ENCODE data around the gene SCFD2.

Gene SCFD2

GRCh38 chr4:53120778-53121177, 245.1 kb downstream of the SCFD2 start:
- H3K27ac ChIP-seq (ENCODE audit: low read length) = no peak overlapping the region
- H3K4me3 ChIP-seq (ENCODE audit: low read length) = no peak overlapping the region
- no peak overlapping the region for H2AFZ ChIP-seq (ENCODE audit: low read depth, low read length)

DNA sequence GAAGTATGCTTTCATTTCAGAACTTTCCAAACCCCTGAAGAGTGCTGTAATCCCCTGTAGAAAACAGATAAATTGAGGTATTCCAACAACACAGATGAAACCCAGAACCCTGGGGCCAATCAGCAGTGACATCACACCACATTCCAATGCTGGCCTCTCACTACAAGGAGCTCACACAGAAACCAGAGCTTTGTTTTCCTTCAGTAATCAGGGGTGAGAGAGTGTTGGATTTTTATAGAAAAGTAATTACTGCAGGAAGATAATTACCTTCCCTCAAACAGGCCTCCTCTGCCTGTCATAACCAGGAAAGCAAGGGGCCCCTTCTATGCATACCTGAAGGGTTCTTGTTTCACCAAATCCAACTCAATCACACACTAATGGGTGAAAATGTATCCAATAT, 246.2 kb downstream of the SCFD2 start:
- TF ChIP-seq, protein P1, sequence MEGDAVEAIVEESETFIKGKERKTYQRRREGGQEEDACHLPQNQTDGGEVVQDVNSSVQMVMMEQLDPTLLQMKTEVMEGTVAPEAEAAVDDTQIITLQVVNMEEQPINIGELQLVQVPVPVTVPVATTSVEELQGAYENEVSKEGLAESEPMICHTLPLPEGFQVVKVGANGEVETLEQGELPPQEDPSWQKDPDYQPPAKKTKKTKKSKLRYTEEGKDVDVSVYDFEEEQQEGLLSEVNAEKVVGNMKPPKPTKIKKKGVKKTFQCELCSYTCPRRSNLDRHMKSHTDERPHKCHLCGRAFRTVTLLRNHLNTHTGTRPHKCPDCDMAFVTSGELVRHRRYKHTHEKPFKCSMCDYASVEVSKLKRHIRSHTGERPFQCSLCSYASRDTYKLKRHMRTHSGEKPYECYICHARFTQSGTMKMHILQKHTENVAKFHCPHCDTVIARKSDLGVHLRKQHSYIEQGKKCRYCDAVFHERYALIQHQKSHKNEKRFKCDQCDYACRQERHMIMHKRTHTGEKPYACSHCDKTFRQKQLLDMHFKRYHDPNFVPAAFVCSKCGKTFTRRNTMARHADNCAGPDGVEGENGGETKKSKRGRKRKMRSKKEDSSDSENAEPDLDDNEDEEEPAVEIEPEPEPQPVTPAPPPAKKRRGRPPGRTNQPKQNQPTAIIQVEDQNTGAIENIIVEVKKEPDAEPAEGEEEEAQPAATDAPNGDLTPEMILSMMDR (IDR thresholded peaks at IDR 0.05; ENCODE audit: low read depth, low read length) = no peak
- TF ChIP-seq EZH2phosphoT487 (IDR thresholded peaks at IDR 0.05; ENCODE audit: low read depth) = no peak
- Histone ChIP-seq H4K20me1 (ENCODE audit: insufficient read depth, low read length) (no peaks in the 10 kb centered on the region), H3K27me3 (ENCODE audit: low read depth, low read length) (no peaks in the 10 kb centered on the region), H3K9ac (ENCODE audit: low read length) (no peak overlapping the region), H3K27ac (ENCODE audit: low read length) (no peak overlapping the region), H3K79me2 (ENCODE audit: low read length) (no peaks in the 10 kb centered on the region), H3K9me3 (ENCODE audit: insufficient read depth, low read length) (no peaks in the 10 kb centered on the region), H2AFZ (ENCODE audit: low read depth, low read length) (no peak overlapping the region), H3K4me2 (ENCODE audit: low read length) (no peak overlapping the region), H3K4me3 (ENCODE audit: low read length) (no peak overlapping the region), H3K36me3 (replicated peaks; ENCODE audit: low read depth, low read length) (peaks cover 3% of the 10 kb centered on the region), H3K4me1 (ENCODE audit: low read length) (no peaks in the 10 kb centered on the region)

More at GRCh38 chr4:53120778-53121177, 245.1 kb downstream of the SCFD2 start:
- Histone ChIP-seq H3K36me3 (replicated peaks; ENCODE audit: low read depth, low read length) (no peaks in the 10 kb centered on the region), H3K9ac (ENCODE audit: low read length) (no peak overlapping the region), H4K20me1 (ENCODE audit: insufficient read depth, low read length) (no peaks in the 10 kb centered on the region), H3K9me3 (ENCODE audit: insufficient read depth, low read length) (no peaks in the 10 kb centered on the region), H3K4me1 (ENCODE audit: low read length) (no peaks in the 10 kb centered on the region), H3K27me3 (ENCODE audit: low read depth, low read length) (no peaks in the 10 kb centered on the region), H3K4me2 (ENCODE audit: low read length) (no peak overlapping the region), H3K79me2 (ENCODE audit: low read length) (no peaks in the 10 kb centered on the region)
- TF ChIP-seq, protein P1 (IDR thresholded peaks at IDR 0.05; ENCODE audit: low read depth, low read length) = no peak
- TF ChIP-seq EZH2phosphoT487 (IDR thresholded peaks at IDR 0.05; ENCODE audit: low read depth) = no peak

- H3K79me2 ChIP-seq (ENCODE audit: low read length) = no peaks in the 10 kb centered on the region
- H3K27ac ChIP-seq (ENCODE audit: low read length) = no peak overlapping the region
- H2AFZ ChIP-seq (ENCODE audit: low read depth, low read length) = no peak overlapping the region
- H3K36me3 ChIP-seq (replicated peaks; ENCODE audit: low read depth, low read length) = peaks cover 3% of the 10 kb centered on the region
- no peaks in the 10 kb centered on the region for H3K27me3 ChIP-seq (ENCODE audit: low read depth, low read length)
- H3K9me3 ChIP-seq (ENCODE audit: insufficient read depth, low read length) = no peaks in the 10 kb centered on the region
- H4K20me1 ChIP-seq (ENCODE audit: insufficient read depth, low read length) = no peaks in the 10 kb centered on the region
- H3K9ac ChIP-seq (ENCODE audit: low read length) = no peak overlapping the region
- H3K4me2 ChIP-seq (ENCODE audit: low read length) = no peak overlapping the region
- no peaks in the 10 kb centered on the region for H3K4me1 ChIP-seq (ENCODE audit: low read length)
- H3K4me3 ChIP-seq (ENCODE audit: low read length) = no peak overlapping the region
- TF ChIP-seq, protein P1 (IDR thresholded peaks at IDR 0.05; ENCODE audit: low read depth, low read length) = no peak
- no peak for TF ChIP-seq EZH2phosphoT487 (IDR thresholded peaks at IDR 0.05; ENCODE audit: low read depth)
These were observed 247.2 kb downstream of the SCFD2 start for GRCh38 chr4:53118676-53119075.

- H3K4me1 ChIP-seq (ENCODE audit: low read length) = no peaks in the 10 kb centered on the region
- no peak overlapping the region for H3K27ac ChIP-seq (ENCODE audit: low read length)
- no peak overlapping the region for H3K9ac ChIP-seq (ENCODE audit: low read length)
- no peaks in the 10 kb centered on the region for H4K20me1 ChIP-seq (ENCODE audit: insufficient read depth, low read length)
- no peak overlapping the region for H3K4me3 ChIP-seq (ENCODE audit: low read length)
- peaks cover 3% of the 10 kb centered on the region for H3K36me3 ChIP-seq (replicated peaks; ENCODE audit: low read depth, low read length)
- H3K9me3 ChIP-seq (ENCODE audit: insufficient read depth, low read length) = no peaks in the 10 kb centered on the region
- no peaks in the 10 kb centered on the region for H3K27me3 ChIP-seq (ENCODE audit: low read depth, low read length)
- no peak overlapping the region for H3K4me2 ChIP-seq (ENCODE audit: low read length)
- no peak overlapping the region for H2AFZ ChIP-seq (ENCODE audit: low read depth, low read length)
- TF ChIP-seq EZH2phosphoT487 (IDR thresholded peaks at IDR 0.05; ENCODE audit: low read depth) = no peak
- TF ChIP-seq, protein P1 (IDR thresholded peaks at IDR 0.05; ENCODE audit: low read depth, low read length) = no peak
- no peaks in the 10 kb centered on the region for H3K79me2 ChIP-seq (ENCODE audit: low read length)
These were observed 248.9 kb downstream of the SCFD2 start for GRCh38 chr4:53116954-53117353.
